ENCODE results near the gene RERE.

RERE gene

DNA sequence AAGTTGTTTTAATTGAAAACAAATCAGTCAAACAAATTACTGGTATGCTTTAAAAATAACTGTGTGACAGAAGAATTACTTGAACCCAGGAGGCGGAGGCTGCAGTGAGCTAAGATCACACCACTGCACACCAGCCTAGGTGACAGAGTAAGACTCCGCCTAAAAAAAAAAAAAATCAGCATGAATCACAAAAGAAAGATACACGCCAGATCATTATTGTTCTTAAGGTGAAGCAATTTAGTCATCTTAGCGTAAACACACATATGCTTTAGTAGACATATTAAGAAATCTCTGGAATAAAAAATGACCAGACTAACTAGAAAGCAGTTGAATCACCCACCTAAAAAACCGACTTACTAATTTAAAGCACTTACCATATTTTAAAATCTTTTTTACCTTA, 20.2 kb downstream of the RERE start:
- DNase-seq: no peak
- TF ChIP-seq, protein P1, sequence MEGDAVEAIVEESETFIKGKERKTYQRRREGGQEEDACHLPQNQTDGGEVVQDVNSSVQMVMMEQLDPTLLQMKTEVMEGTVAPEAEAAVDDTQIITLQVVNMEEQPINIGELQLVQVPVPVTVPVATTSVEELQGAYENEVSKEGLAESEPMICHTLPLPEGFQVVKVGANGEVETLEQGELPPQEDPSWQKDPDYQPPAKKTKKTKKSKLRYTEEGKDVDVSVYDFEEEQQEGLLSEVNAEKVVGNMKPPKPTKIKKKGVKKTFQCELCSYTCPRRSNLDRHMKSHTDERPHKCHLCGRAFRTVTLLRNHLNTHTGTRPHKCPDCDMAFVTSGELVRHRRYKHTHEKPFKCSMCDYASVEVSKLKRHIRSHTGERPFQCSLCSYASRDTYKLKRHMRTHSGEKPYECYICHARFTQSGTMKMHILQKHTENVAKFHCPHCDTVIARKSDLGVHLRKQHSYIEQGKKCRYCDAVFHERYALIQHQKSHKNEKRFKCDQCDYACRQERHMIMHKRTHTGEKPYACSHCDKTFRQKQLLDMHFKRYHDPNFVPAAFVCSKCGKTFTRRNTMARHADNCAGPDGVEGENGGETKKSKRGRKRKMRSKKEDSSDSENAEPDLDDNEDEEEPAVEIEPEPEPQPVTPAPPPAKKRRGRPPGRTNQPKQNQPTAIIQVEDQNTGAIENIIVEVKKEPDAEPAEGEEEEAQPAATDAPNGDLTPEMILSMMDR (IDR thresholded peaks at IDR 0.05; ENCODE audit: low read depth, low read length): no peak
- H3K36me3 ChIP-seq: no peaks in the 10 kb centered on the region
- no peaks in the 10 kb centered on the region for H3K4me1 ChIP-seq
- H3K4me3 ChIP-seq (ENCODE audit: low read depth, low read length): no peak overlapping the region
- no peaks in the 10 kb centered on the region for H3K9me3 ChIP-seq
- no peaks in the 10 kb centered on the region for H3K27me3 ChIP-seq

- no peaks in the 10 kb centered on the region for H3K9me3 ChIP-seq
- no peak for DNase-seq
- H3K36me3 ChIP-seq: no peaks in the 10 kb centered on the region
- no peaks in the 10 kb centered on the region for H3K27me3 ChIP-seq
- TF ChIP-seq, protein P1 (IDR thresholded peaks at IDR 0.05; ENCODE audit: low read depth, low read length): no peak
- H3K4me3 ChIP-seq (ENCODE audit: low read depth, low read length): no peak overlapping the region
- no peaks in the 10 kb centered on the region for H3K4me1 ChIP-seq
Measured at GRCh38 chr1:8796812-8797211, 20.6 kb downstream of the RERE start.

DNA sequence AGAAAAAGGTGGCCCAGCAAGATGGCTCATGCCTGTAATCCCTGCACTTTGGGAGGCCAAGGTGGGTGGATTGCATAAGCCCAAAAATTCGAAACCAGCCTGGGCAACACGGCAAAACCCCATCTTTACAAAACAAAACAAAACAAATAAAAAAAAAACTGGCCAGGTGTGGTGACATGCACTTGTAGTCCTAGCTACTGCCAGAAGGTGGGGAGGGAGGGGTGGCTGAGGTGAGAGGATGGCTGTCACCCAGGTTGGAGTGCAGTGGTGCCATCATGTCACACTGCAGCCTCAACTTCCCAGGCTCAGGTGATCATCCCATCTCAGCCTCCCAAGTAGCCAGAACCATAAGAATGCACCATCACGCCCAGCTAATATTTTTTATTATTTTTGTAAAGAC, 22.8 kb downstream of the RERE start:
- TF ChIP-seq, protein P1 (IDR thresholded peaks at IDR 0.05; ENCODE audit: low read depth, low read length): no peak
- H3K27me3 ChIP-seq: no peaks in the 10 kb centered on the region
- no peaks in the 10 kb centered on the region for H3K4me1 ChIP-seq
- H3K4me3 ChIP-seq (ENCODE audit: low read depth, low read length): no peak overlapping the region
- H3K9me3 ChIP-seq: no peaks in the 10 kb centered on the region
- H3K36me3 ChIP-seq: no peaks in the 10 kb centered on the region
- DNase-seq: no peak

GRCh38 chr1:8791819-8792218, 25.6 kb downstream of the RERE start:
- no peak overlapping the region for H3K4me3 ChIP-seq (ENCODE audit: low read depth, low read length)
- H3K27me3 ChIP-seq: no peaks in the 10 kb centered on the region
- H3K4me1 ChIP-seq: no peaks in the 10 kb centered on the region
- no peaks in the 10 kb centered on the region for H3K9me3 ChIP-seq
- TF ChIP-seq, protein P1 (IDR thresholded peaks at IDR 0.05; ENCODE audit: low read depth, low read length): no peak
- no peak for DNase-seq
- H3K36me3 ChIP-seq: no peaks in the 10 kb centered on the region

GRCh38 chr1:8790987-8791386, 26.5 kb downstream of the RERE start:
- no peak for DNase-seq
- TF ChIP-seq, protein P1 (IDR thresholded peaks at IDR 0.05; ENCODE audit: low read depth, low read length): no peak
- Histone ChIP-seq H3K4me1 (no peaks in the 10 kb centered on the region), H3K27me3 (no peaks in the 10 kb centered on the region), H3K4me3 (ENCODE audit: low read depth, low read length) (no peak overlapping the region), H3K9me3 (no peaks in the 10 kb centered on the region), H3K36me3 (no peaks in the 10 kb centered on the region)

DNA sequence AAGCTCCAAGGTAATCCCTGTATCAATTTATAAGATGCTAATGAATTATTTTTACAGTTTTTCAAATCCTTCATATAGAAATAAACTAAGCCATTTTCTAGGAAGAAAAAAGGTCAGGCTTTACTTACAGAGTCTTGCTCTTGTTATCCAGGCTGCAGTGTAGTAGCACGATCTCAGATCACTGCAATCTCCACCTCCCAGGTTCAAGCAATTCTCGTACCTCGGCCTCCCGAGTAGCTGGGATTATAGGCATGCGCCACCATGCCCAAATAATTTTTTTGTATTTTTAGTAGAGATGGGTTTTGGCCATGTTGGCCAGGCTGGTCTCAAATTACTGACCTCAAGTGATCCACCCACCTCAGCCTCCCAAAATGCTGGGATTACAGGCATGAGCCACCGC, 27.0 kb downstream of the RERE start:
- Histone ChIP-seq H3K9me3 (no peaks in the 10 kb centered on the region), H3K27me3 (no peaks in the 10 kb centered on the region), H3K4me3 (ENCODE audit: low read depth, low read length) (no peak overlapping the region), H3K4me1 (no peaks in the 10 kb centered on the region), H3K36me3 (no peaks in the 10 kb centered on the region)
- DNase-seq: no peak
- TF ChIP-seq, protein P1 (IDR thresholded peaks at IDR 0.05; ENCODE audit: low read depth, low read length): no peak
